ENCODE results near the gene GPR50.

The GPR50 gene

DNA sequence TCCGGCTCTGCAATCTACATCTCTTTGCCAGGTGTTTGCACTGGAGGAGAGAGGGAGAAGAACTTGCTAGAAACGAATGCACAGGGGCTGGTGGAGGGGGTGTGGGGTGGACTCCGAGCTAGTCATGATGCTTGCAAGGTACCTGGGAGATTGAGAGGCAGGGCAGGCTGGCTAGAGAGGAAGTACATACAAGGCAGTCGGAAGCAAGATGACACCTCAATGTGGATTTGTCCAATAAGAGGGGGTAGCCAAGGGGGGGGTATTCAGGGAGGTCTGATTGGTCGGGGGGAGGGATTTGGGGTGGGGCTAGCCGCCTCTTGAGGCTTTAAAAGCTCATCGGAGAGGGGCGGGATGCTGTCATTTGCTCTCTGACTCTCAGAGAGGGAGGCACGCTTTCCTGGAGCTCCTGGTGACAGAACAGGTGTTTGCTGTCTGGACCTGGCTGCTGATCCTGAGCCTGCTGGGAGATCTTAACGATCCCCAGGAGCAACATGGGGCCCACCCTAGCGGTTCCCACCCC lies at the start of gene GPR50:
TSS of gene GPR50 (plus strand) at position 354 of the 520 bp plus-strand sequence. CDS start at position 492, 138 bp downstream.
- Histone ChIP-seq H3K27ac (ENCODE audit: low read length) (no peak within 1 kb of the TSS), H3K9me3 (ENCODE audit: insufficient read depth, low read depth, low read length) (no peaks in the 10 kb centered on the region), H3K4me3 (ENCODE audit: low read length) (peak within 1 kb of the TSS; percentile 74), H3K27me3 (ENCODE audit: insufficient read depth, low read length) (peaks cover 94% of the 10 kb centered on the region), H3K9ac (ENCODE audit: low read depth, low read length) (no peak within 1 kb of the TSS), H3K4me1 (ENCODE audit: insufficient read depth, low read length) (peaks cover 3% of the 10 kb centered on the region; the same call in 1 of the 2 replicates), H3K36me3 (ENCODE audit: insufficient read depth, low read depth, low read length) (no peaks in the 10 kb centered on the region)

GRCh38 chrX:151132531-151132930 lies 43.9 kb upstream of the GPR50 start:
- no peak overlapping the region for H3K9ac ChIP-seq (ENCODE audit: low read depth, low read length)
- H3K27me3 ChIP-seq (ENCODE audit: insufficient read depth, low read length): no peaks in the 10 kb centered on the region
- no peaks in the 10 kb centered on the region for H3K4me1 ChIP-seq (ENCODE audit: insufficient read depth, low read length)
- no peak overlapping the region for H3K4me3 ChIP-seq (ENCODE audit: low read length)
- no peak overlapping the region for H3K27ac ChIP-seq (ENCODE audit: low read length)
- H3K36me3 ChIP-seq (ENCODE audit: insufficient read depth, low read depth, low read length): no peaks in the 10 kb centered on the region
- H3K9me3 ChIP-seq (ENCODE audit: insufficient read depth, low read depth, low read length): no peaks in the 10 kb centered on the region

GRCh38 chrX:151151665-151152267 lies 24.6 kb upstream of the GPR50 start:
- H3K4me1 ChIP-seq (ENCODE audit: insufficient read depth, low read length): peaks cover 6% of the 10 kb centered on the region; the same call in 1 of the 2 replicates
- H3K27me3 ChIP-seq (ENCODE audit: insufficient read depth, low read length): peaks cover 48% of the 10 kb centered on the region
- H3K9ac ChIP-seq (ENCODE audit: low read depth, low read length): no peak overlapping the region
- no peak overlapping the region for H3K4me3 ChIP-seq (ENCODE audit: low read length)
- no peaks in the 10 kb centered on the region for H3K36me3 ChIP-seq (ENCODE audit: insufficient read depth, low read depth, low read length)
- no peak overlapping the region for H3K27ac ChIP-seq (ENCODE audit: low read length)
- no peaks in the 10 kb centered on the region for H3K9me3 ChIP-seq (ENCODE audit: insufficient read depth, low read depth, low read length)

- Histone ChIP-seq H3K4me3 (ENCODE audit: low read length) (peak overlapping the region; percentile 35; the same call in 1 of the 2 replicates), H3K9me3 (ENCODE audit: insufficient read depth, low read depth, low read length) (no peaks in the 10 kb centered on the region), H3K9ac (ENCODE audit: low read depth, low read length) (no peak overlapping the region), H3K27ac (ENCODE audit: low read length) (no peak overlapping the region), H3K4me1 (ENCODE audit: insufficient read depth, low read length) (peaks cover 6% of the 10 kb centered on the region; the same call in 1 of the 2 replicates), H3K36me3 (ENCODE audit: insufficient read depth, low read depth, low read length) (no peaks in the 10 kb centered on the region), H3K27me3 (ENCODE audit: insufficient read depth, low read length) (peaks cover 49% of the 10 kb centered on the region)
These were observed 23.3 kb upstream of the GPR50 start for GRCh38 chrX:151153086-151153485.

DNA sequence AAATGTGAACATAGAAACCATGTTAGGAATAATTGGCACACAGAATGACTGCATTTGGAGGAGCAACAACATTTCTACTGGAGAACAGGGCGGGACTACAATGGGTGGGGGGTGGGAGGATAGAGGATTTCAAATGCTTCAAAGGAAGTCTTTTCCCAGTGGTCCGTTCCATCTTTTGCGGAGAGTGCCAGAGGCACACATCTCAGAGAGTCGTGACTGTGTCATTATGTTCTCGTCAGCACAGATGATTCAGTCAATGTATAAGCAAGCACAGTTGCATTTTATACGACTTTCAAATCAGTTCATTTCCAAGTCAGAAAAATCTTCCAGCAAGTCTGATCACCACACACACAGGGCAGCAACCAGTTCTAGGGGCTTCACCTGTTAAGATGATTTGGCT lies 22.7 kb upstream of the GPR50 start:
- Histone ChIP-seq H3K36me3 (ENCODE audit: insufficient read depth, low read depth, low read length) (no peaks in the 10 kb centered on the region), H3K4me1 (ENCODE audit: insufficient read depth, low read length) (peaks cover 6% of the 10 kb centered on the region; the same call in 1 of the 2 replicates), H3K4me3 (ENCODE audit: low read length) (0 out of 2 replicates have a peak overlapping the region, but pooled peaks have one; percentile 35), H3K9me3 (ENCODE audit: insufficient read depth, low read depth, low read length) (no peaks in the 10 kb centered on the region), H3K9ac (ENCODE audit: low read depth, low read length) (no peak overlapping the region), H3K27me3 (ENCODE audit: insufficient read depth, low read length) (peaks cover 49% of the 10 kb centered on the region), H3K27ac (ENCODE audit: low read length) (no peak overlapping the region)

GRCh38 chrX:151155234-151155633 lies 21.1 kb upstream of the GPR50 start:
- no peak overlapping the region for H3K4me3 ChIP-seq (ENCODE audit: low read length)
- no peak overlapping the region for H3K27ac ChIP-seq (ENCODE audit: low read length)
- H3K4me1 ChIP-seq (ENCODE audit: insufficient read depth, low read length): peaks cover 6% of the 10 kb centered on the region; the same call in 1 of the 2 replicates
- H3K36me3 ChIP-seq (ENCODE audit: insufficient read depth, low read depth, low read length): no peaks in the 10 kb centered on the region
- H3K9ac ChIP-seq (ENCODE audit: low read depth, low read length): no peak overlapping the region
- H3K9me3 ChIP-seq (ENCODE audit: insufficient read depth, low read depth, low read length): no peaks in the 10 kb centered on the region
- H3K27me3 ChIP-seq (ENCODE audit: insufficient read depth, low read length): peaks cover 49% of the 10 kb centered on the region

GRCh38 chrX:151161690-151162089 lies 14.7 kb upstream of the GPR50 start:
- Histone ChIP-seq H3K9me3 (ENCODE audit: insufficient read depth, low read depth, low read length) (no peaks in the 10 kb centered on the region), H3K27me3 (ENCODE audit: insufficient read depth, low read length) (peaks cover 6% of the 10 kb centered on the region), H3K4me3 (ENCODE audit: low read length) (no peak overlapping the region), H3K4me1 (ENCODE audit: insufficient read depth, low read length) (no peaks in the 10 kb centered on the region), H3K27ac (ENCODE audit: low read length) (no peak overlapping the region), H3K9ac (ENCODE audit: low read depth, low read length) (no peak overlapping the region), H3K36me3 (ENCODE audit: insufficient read depth, low read depth, low read length) (no peaks in the 10 kb centered on the region)

- Histone ChIP-seq H3K36me3 (ENCODE audit: insufficient read depth, low read depth, low read length) (no peaks in the 10 kb centered on the region), H3K9me3 (ENCODE audit: insufficient read depth, low read depth, low read length) (no peaks in the 10 kb centered on the region), H3K9ac (ENCODE audit: low read depth, low read length) (no peak overlapping the region), H3K4me3 (ENCODE audit: low read length) (no peak overlapping the region), H3K27me3 (ENCODE audit: insufficient read depth, low read length) (peaks cover 30% of the 10 kb centered on the region), H3K4me1 (ENCODE audit: insufficient read depth, low read length) (no peaks in the 10 kb centered on the region), H3K27ac (ENCODE audit: low read length) (no peak overlapping the region)
These were observed 8.5 kb upstream of the GPR50 start for GRCh38 chrX:151167791-151168345.

GRCh38 chrX:151169783-151170182 lies 6.6 kb upstream of the GPR50 start:
- Histone ChIP-seq H3K4me1 (ENCODE audit: insufficient read depth, low read length) (no peaks in the 10 kb centered on the region), H3K9me3 (ENCODE audit: insufficient read depth, low read depth, low read length) (no peaks in the 10 kb centered on the region), H3K4me3 (ENCODE audit: low read length) (no peak overlapping the region), H3K27me3 (ENCODE audit: insufficient read depth, low read length) (peaks cover 44% of the 10 kb centered on the region), H3K9ac (ENCODE audit: low read depth, low read length) (no peak overlapping the region), H3K36me3 (ENCODE audit: insufficient read depth, low read depth, low read length) (no peaks in the 10 kb centered on the region), H3K27ac (ENCODE audit: low read length) (no peak overlapping the region)

GRCh38 chrX:151174581-151175282 lies 1.7 kb upstream of the GPR50 start:
- Histone ChIP-seq H3K9ac (ENCODE audit: low read depth, low read length) (no peak overlapping the region), H3K36me3 (ENCODE audit: insufficient read depth, low read depth, low read length) (no peaks in the 10 kb centered on the region), H3K9me3 (ENCODE audit: insufficient read depth, low read depth, low read length) (no peaks in the 10 kb centered on the region), H3K27ac (ENCODE audit: low read length) (no peak overlapping the region), H3K27me3 (ENCODE audit: insufficient read depth, low read length) (peaks cover 89% of the 10 kb centered on the region), H3K4me3 (ENCODE audit: low read length) (peak overlapping the region; percentile 74), H3K4me1 (ENCODE audit: insufficient read depth, low read length) (peaks cover 3% of the 10 kb centered on the region; the same call in 1 of the 2 replicates)

DNA sequence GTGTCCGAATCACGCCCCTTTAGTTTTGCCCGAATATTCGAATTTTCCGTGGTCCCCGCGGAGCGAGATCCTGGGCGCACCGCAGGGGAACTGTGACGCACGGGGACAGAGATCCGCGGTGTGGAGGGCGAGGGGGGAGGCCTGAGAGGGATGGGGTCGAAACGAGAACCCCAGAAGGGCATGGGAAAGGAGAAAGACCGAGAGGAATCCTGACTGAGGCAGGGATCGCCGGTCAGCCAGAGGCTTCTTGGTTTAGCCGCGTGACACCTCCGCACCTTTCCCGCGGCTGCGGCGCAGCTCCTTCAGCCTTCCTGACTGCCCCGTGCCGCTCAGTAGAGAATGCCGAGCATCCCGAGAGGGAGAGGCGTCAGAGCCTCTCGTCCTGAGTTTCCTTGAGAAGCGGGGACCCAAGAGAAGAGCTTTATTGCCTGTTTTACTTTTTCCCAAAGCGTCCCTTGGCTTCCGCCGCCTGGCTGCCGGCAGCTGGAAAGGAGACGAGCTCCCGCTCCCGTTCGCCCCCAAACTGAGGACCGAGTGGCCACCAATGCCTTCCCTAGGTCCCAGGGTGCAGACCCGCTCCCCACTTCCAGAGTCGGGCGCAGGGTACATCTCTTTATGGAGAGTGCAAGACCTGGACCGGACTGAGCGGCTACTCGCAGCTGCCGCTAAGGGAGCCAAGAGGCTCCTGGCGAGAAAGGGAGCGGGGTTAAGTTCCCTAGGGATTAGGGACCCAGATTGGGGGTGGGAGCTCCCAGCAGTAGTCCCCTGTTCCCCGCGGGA lies 911 bp upstream of the GPR50 start:
- no peaks in the 10 kb centered on the region for H3K9me3 ChIP-seq (ENCODE audit: insufficient read depth, low read depth, low read length)
- no peak overlapping the region for H3K9ac ChIP-seq (ENCODE audit: low read depth, low read length)
- H3K4me1 ChIP-seq (ENCODE audit: insufficient read depth, low read length): peaks cover 3% of the 10 kb centered on the region; the same call in 1 of the 2 replicates
- H3K27me3 ChIP-seq (ENCODE audit: insufficient read depth, low read length): peaks cover 94% of the 10 kb centered on the region
- no peak overlapping the region for H3K27ac ChIP-seq (ENCODE audit: low read length)
- no peaks in the 10 kb centered on the region for H3K36me3 ChIP-seq (ENCODE audit: insufficient read depth, low read depth, low read length)
- H3K4me3 ChIP-seq (ENCODE audit: low read length): peak overlapping the region; percentile 74
